Panc1 (cell line): ENCODE data around the gene PSMF1.

Experiments
- CTCF ChIP-seq: fragments of 450-650 bp; IDR thresholded peaks from 2 replicates; pipeline ENCODE4 v1.5.1; 2017; ENCODE audit warnings: mild to moderate bottlenecking
- REST ChIP-seq, 2 experiments: IDR thresholded peaks; 2 replicates each; pipeline ENCODE4 v1.6.1; 2011 to 2012; ENCODE audit warnings: low read depth in 2 of 2, control low read depth in 1 of 2, low read length in 1 of 2, mild to moderate bottlenecking in 1 of 2, moderate library complexity in 1 of 2; ENCODE audit not compliant: insufficient read depth in 1 of 2

- TF ChIP-seq CTCF: no peak
- no peak for TF ChIP-seq REST (IDR thresholded peaks at IDR 0.05; ENCODE audit: insufficient read depth in 1 of 2, low read depth in 2 of 2, low read length in 1 of 2)
Observed at GRCh38 chr20:1155342-1155741, 36.9 kb downstream of the PSMF1 start.
